Heart left ventricle (tissue), 13 donors: ENCODE measurements around the gene SMYD1.

Source experiments
- CTCF ChIP-seq, 12 donors: fragments of 200-600 bp; sonication (generic) in 4 of 12; IDR thresholded peaks; one replicate each; pipeline versions ENCODE4 v1.5.0 to v1.8.0; 2018 to 2022; ENCODE audit warnings: antibody characterized with exemption in 12 of 12, mild to moderate bottlenecking in 5 of 12
- POLR2A ChIP-seq, 2 donors: fragments of 450-650 bp; IDR thresholded peaks; one replicate each; pipeline ENCODE4 v1.6.1; 2017; ENCODE audit warnings: antibody characterized with exemption in 2 of 2, mild to moderate bottlenecking in 2 of 2, moderate library complexity in 2 of 2
- donor health status: ischemic (EF 13 %, LVEDD 7.1; RV severe dilation, severe dysfunction).
- donor health status: DM: no; HTN: yes; CAD: no.
- donor health status: DM: no; HTN: no; CAD: no.
- donor health status: ischemic (EF 25% LVEDD 6.9; RV normal size, moderate dysfunction).
- donor health status: ischemic (EF 25% LVEDD 5.7; RV mildly dilated, moderate dysfunction).
- donor health status: ischemic (EF 35%, LVEDD 5.7; RV mildly dilated, moderate dysfunction).
- donor health status: nonischemic (EF 11% LVEDD 7.7; RV severe dilation, severe dysfunction).
- donor health status: DM: yes; HTN: yes; CAD: no.
- donor health status: PGD.
- donor health status: ischemic (EF 29% LVEDD 5.4; RV normal size, mild dysfunction).
- donor health status: nonischemic (EF 23%, LVEDD 6.1; RV moderate dilation, normal function).

- TF ChIP-seq CTCF (IDR thresholded peaks at IDR 0.05) (no peak), POLR2A (IDR thresholded peaks at IDR 0.05) (no peak)
Observed at GRCh38 chr2:88131201-88131998, 63.8 kb downstream of the SMYD1 start.
